Fibroblast of upper back skin (primary cell): Measurements from ENCODE around the gene CNOT10.
"Not testable (repeated sequence)": the region's sequence is repeated elsewhere in the genome, so short reads cannot be mapped to it uniquely, and the experiment has no call there.

Source experiments
- DNase-seq: peaks from one replicate; pipeline ENCODE4 v3.0.0-alpha.2; 2013

Gene CNOT10

GRCh38 chr3:32764481-32764880, 79.5 kb downstream of the CNOT10 start:
- DNase-seq: no peak

DNA sequence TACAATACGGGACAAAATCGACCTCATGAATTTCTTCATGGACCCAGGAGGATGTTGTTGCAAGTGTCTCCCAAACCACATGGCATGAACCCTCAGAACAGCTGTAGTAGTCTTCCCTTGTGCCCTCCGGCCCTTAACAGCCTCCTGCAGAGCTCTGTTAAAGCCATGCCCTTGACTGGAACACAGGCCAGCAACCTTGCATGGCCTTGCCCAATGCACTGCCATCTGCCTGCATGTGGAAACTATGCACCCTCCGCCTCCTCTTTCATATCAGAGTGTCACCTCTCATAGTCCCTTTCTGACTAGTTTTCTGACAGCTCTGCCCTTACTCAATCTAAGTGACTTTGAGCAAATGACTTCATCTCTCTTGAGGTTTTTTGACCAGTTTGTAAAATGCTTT, 93.4 kb downstream of the CNOT10 start:
- DNase-seq: no peak

- no peak for DNase-seq
These were observed 95.2 kb downstream of the CNOT10 start for GRCh38 chr3:32780071-32780734.

DNA sequence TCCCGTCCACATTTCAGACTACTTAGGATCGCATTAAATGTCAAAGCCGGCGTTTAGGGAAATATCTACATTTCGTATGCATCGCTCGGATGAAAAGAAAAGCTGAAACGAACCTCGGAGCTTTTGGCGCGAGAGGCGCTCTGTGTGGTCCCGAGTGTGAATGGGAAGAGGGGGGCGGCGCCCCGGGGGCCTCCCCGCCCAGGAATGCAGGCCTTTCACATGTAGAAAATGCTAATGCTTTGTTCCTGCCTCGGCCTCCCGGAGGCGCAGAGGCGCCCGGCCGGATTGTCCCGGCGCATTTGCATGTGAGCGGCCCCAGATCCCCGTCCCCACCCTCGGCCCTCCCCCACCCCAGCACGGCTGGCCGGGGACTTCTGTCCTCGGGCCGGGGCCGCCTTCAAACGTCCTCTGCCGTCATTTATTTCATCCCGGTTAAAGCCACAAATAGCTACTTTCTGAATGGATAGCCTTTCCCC, 95.8 kb downstream of the CNOT10 start:
- DNase-seq: peak; percentile 54

GRCh38 chr3:32781211-32781968, 96.4 kb downstream of the CNOT10 start:
- peak; percentile 63 for DNase-seq

DNA sequence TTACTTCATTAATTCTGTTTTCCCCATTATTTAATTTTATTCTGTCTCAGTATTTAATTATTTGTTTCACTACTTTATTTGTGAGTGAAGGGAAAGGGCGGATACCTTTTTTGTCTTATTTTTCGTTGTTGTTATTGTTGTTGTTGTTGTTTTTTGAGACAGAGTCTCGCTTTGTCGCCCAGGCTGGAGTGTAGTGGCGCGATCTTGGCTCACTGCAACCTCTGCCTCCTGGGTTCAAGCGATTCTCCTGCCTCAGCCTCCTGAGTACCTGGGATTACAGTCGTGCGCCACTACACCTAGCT, 96.9 kb downstream of the CNOT10 start:
- DNase-seq: not testable (repeated sequence)

DNA sequence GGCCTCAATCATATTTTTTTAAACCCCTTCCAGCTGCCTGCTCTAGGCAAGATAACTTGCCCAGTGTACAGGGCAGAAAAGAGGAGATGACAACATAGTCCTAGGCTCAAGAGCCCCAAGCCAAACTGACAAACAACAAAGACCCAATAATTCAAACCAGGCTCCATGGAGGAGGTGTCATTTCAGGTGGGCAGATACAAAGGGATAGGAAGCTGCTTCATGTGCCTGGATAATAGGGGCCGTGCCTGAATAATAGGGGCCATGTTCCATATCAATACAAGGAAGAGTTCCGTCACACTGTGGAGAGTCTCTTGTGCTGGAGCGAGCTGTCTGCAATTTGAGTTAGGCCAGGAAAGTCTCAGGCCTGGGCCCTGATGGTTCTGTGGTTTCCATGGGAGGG, 97.4 kb downstream of the CNOT10 start:
- no peak for DNase-seq

DNA sequence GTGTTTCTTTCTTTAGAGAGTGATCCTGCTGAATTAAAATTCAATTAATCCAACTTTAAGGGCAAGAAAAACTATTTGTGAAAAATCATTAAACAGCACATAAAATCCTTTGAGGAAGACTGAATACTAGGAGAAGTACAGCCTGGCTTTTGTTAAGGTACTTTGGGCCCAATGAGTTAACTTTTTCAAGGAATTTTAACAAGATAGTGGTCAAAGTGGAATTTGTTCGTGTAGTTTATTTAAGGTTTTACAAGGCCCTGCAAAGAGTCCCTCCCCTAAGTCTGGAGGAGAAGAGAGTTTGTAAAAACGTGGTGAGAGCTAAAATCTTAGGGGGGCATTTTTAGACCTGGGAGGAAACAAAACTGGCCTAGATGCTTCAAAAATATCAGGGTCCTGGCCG, 106.8 kb downstream of the CNOT10 start:
- no peak for DNase-seq

DNA sequence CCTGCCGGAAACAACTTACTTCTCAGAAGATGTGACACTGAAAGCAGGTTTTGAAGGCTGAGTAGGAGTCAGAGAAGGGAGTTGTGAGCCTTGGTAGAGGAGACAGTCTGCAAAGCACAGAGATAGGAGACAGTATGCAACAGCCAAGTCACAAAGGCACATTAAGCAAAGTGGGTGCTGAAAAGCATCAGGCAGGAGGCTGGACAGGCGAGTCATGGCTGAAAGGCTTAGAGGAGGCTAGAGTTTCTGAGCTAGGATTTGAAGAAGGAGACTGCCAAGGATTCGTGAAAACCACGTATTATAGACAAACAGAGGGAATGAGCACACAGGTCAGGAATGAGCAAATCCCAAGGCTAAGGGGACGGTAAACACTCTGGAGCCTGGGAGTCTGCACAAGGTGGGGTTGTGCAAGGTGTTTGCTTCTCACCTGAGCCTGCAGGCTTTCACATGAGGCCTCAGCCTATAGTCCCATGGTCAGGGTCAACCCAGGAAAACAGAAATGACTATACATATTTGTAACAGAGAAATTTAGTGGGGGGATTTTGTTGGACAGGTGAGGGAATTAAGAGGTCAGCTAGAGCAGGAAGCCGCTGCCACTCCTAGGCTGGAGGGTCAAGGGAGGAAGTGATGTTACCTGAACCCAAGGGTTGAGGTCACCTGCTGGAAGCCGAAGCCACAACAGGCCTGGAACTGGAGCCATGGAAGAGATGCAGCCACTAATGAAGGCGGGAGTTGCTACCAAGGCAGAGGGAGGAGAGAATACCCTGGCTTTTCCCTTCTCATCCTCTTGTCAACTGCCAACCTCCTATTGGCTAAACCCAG, 109.7 kb downstream of the CNOT10 start:
- DNase-seq: peak; percentile 14

DNA sequence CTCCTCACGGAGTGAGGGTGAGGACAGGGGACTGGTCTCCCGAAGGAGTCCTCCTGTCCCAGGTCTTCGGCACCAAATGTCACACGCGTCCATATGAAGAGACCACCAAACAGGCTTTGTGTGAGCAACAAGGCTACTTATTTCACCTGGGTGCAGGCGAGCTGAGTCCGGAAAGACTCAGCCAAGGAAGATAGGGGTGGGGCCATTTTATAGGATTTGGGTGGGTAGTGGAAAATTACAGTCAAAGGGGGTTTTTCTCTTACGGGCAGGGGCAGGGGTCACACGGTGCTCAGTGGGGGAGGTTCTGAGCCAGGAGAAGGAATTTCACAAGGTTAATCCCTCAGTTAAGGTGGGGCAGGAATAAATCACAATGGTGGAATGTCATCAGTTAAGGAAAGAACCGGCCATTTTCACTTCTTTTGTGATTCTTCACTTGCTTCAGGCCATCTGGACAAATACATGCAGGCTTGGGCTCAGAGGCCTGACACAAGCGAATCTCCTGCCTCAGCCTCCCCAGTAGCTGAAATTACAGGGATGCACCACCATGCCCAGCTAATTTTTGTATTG, 111.5 kb downstream of the CNOT10 start:
- not testable (repeated sequence) for DNase-seq

DNA sequence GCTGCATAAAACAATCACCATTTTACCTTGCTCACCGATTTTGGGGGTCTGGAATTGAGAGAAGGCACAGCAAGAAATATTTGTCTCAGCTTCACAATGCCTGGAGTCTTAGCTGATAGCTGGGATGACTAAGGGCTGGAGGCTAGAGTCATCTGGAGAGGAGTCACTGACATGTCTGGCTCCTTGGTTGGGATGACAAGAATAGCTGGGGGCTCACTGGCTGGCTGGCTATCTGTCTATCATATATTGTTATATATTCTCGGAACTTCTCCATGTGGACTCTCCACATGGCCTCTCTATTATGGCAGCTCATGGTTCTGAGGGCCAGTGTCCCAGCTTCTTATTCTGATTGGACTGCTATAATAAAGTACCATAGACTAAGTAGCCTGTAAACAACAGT, 112.8 kb downstream of the CNOT10 start:
- DNase-seq: no peak

DNA sequence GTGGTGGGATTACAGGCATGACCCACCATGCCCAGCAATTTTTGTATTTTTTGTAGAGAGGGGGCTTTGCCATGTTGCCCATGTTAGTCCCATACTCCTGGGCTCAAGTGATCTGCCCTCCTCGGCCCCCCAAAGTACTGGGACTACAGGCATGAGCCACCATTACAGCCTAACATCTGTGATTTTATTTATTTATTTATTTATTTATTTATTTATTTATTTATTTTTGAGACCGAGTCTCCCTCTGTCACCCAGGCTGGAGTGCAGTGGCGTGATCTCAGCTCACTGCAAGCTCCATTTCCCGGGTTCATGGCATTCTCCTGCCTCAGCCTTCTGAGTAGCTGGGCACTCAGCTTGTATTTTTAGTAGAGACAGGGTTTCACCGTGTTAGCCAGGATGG, 116.5 kb downstream of the CNOT10 start:
- not testable (repeated sequence) for DNase-seq

GRCh38 chr3:32813180-32813579, 128.2 kb downstream of the CNOT10 start:
- no peak for DNase-seq

DNA sequence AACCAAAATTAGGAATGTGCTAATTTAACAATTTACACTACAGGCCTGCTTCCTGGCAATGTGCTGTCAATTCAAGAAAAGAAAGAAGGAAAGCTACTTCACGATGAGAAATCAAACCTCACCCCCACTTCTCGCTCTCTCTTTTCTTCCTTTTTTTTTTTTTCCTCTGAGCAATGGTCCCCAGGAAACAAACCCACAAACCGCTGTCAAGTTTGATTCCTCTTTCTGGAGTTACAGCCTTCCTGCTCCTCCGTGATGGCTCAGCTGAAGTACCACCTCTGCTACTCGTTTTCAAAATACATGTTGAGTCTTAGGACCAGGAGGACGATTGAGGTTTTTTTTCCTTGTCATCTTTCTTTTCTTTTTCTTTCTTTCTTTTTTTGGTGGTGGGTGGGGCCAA, 129.4 kb downstream of the CNOT10 start:
- DNase-seq: no peak

DNA sequence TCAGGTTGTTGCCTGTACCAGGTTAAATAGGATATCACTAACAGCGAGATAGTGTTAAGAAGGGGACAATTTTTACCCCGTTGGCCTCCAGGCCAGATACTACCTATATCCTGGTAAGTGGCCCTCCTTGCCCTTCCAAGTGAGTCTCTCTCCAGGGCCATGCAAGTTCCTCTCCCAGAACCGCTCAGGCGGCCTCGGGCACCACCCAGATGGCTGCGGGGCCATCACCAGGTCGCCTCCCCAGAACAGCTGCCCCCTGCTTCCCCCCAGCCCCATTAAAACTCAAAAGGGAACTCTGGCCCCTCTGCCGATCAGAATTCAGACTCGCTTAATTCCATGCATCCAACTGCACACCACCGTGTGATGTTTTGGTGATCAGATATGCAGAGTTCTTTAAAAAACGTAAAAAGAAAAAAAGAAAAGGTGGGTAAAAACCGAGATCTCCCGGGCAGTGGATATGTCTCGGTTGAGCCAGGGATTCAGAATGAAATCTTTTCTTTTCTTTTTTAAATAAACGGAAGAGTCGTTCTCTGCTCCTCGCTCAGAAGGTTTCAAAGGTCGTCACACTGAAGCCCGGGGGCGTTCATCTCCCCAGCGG, 131.0 kb downstream of the CNOT10 start:
- DNase-seq: no peak

DNA sequence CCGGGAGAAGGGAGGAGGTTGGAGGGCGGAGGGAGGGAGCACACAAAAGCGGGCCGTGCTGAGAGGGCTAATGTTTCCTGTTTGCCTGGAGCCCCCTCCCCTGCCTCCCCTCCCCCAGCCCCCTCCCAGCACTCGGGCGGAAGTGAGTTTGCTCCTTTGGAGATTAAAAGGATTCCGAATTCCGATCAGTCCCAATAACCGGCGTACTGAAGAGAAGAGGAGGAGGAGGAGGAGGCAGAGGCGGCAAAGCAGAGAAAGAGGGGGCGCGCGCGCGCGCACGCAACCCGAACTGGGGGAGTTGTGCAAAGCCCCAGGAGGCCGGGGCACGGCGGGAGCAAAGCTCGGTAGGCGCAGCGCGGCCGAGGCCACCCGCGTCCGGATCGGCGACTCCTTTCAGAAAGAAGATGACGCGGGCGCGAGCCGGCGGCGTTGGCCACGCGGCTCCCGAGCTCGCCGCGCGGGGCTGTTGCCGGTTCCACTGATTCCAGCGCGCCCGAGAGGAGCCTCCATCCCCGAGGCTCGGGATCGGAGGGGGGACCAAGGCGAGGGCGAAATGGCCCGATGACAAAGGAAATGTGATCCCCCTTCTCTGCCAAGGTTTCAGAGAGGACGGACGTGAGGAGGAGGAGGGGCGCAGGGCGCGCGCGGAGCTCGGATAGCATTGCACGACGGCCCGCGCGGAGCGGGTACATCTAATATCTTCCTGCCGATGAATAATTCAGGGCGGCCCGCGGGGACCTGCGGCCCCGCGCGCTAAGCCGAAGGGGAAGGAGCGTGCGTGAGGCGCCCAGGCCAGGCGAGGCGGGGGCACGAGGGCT, 131.7 kb downstream of the CNOT10 start:
- no peak for DNase-seq

GRCh38 chr3:32817257-32817557, 132.2 kb downstream of the CNOT10 start:
- no peak for DNase-seq

- no peak for DNase-seq
These were observed 132.7 kb downstream of the CNOT10 start, which contains the start of gene TRIM71 for GRCh38 chr3:32817558-32818228. Gene TRIM71, plus strand, starts transcription at chr3:32817997. Its CDS starts 84 bp downstream, at chr3:32818081.

- no peak for DNase-seq
These were observed 133.4 kb downstream of the CNOT10 start for GRCh38 chr3:32818229-32818969.

DNA sequence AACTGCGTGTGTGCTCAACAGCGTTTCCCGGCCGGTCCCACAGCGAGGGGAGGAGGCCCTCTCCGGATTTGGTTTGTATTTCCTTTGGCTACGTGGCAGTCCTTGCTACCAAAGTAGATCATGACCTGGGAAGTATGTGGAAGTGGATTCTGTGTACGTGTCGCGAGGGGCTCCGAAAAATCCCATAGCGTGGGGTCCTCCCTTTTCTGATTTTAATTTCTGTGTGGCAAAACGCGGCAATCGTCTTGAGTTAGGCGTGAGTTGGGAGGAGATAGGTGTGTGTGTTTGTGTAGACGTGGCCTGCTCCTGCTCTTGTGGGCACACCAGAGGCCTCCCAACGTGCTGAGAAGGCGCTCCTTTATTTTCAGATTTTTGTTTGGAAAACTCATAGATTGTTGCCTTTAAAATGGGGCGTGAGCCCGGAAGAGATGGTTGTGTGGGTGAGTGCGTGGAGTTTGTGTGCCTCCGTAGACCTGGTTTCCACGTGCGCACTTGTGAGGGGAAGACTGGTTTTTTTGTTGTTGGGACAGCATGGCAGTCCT, 134.1 kb downstream of the CNOT10 start:
- DNase-seq: no peak
